Ecto neural progenitor cell (in vitro differentiated cells): ENCODE data around the gene TMED9.

Source experiments
- DNase-seq: peaks from one replicate; pipeline ENCODE4 v3.0.0-alpha.2; 2018; ENCODE audit warnings: low spot score

Gene TMED9

GRCh38 chr5:177578316-177578715 is 13.7 kb upstream of the TMED9 start:
- DNase-seq: no peak

DNA sequence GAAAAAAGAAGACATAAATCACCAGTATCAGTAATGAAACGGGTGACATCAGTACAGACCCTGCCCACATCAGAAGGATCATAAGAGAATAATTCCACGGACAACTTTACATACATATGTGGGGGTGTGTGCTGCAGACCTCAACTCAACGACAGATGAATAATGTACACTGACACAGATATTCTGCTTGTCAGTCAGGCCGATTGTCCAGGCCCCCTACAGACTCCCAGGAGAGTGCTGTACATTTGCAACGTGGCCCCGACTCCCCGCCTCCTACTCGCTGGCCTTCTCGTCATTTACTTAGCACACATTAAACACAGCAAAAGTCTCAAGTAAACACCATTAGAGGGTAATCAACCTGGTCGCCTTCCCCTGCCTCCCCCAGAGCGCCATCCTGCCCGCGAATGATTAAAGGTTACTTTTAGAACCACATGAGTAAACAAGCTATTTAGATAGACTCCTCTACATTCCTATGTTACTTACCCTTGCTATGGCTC is 3.5 kb upstream of the TMED9 start:
- no peak for DNase-seq

DNA sequence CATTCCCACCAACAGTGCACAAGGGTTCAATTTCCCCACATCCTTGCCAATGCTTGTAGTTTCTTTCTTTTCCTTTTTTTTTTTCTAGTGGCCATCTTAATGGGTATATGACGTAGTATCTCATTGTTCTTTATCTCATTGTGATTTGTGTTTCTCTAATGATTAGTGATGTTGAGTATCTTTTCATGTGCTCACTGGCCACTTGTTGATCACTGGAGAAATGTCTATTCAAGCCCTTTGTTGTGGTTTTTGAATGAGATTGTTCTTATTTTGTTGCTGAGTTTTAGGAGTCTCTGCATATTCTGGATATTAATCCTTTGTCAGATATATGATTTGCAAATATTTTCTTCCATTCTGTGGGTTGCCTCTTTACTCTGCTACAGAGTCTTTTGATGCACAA is 1.6 kb upstream of the TMED9 start:
- no peak for DNase-seq

DNA sequence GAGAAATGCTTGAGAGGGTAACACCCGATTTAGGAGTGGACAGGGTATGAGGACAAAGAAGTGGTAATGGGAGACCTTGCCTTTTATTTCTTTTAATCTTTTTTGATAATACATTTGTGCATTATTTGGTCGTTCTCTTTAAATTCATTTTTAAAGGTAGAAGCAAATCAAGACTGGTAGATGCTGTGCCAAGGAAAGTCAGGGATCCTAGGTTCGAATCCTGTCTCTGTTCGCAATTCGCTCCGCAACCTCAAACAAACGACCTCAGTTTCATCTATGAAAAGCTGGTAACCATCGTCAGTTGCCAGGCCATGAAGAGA is 353 bp upstream of the TMED9 start:
- no peak for DNase-seq

DNA sequence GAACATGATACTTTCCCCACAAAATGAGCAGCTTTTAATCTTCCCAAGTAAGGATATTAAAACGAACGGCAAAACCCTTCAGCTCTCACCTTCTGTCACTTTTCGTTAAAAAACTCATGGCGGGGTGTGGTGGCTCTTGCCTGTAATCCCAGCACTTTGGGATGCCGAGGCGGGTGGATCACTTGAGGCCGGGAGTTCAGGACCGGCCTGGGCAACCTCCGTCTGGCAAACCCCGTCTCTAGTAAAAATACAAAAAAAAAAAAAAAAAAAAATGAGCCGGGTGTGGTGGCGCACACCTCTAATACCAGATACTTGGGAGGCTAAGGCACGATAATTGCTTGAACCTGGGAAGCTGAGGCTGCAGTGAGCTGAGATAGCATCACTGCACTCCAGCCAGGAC is 902 bp downstream of the TMED9 start:
- no peak for DNase-seq

DNA sequence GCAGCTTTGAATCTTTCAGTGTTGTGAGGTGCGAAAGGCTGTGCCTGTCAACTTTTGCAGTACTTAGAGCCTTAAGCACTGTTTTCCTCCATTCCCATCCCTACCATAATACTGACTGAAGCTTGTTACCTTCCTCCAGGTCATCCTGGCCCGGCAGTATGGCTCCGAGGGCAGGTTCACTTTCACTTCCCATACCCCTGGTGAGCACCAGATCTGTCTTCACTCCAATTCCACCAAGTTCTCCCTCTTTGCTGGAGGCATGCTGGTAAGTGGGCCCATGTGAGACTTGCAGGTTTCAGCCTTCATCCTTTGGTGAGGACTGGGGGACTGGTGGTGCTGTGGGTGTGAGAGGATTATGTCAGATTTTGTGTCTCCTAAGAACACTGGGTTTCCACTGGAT is 1.5 kb downstream of the TMED9 start:
- DNase-seq: no peak

DNA sequence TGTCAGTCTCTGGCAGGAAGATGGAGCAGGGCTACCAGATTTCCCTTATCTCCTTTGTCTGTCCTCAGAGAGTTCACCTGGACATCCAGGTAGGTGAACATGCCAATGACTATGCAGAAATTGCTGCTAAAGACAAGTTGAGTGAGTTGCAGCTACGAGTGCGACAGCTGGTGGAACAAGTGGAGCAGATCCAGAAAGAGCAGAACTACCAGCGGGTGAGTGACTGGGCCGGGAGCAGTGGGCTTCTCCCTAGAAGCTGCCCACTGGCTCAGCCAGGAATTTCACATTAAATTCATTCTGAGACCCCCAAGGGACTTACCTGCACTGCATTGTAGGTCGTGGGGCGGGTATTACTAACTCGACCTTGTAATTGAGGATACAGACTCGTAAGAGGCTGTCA is 2.1 kb downstream of the TMED9 start:
- DNase-seq: no peak

DNA sequence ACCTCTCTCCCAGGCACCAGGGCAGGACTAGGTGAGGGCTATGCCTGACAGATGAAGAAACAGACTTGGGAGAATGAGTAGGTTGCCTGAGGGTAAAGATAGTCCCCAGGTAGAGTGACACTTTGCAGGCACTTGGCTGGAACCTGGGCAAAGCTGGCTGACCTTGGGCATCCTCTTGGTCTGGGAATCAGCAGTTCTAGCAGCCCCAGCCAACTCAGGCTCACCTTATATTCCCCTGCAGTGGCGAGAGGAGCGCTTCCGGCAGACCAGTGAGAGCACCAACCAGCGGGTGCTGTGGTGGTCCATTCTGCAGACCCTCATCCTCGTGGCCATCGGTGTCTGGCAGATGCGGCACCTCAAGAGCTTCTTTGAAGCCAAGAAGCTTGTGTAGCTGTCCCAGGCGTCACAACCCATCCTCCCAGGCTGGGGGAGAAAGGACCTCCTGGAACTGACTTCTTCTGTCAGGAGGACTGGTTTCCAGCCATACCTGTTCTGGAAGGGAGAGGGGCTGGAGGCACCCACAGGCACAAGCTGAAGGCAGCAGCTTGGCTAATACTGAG is 3.1 kb downstream of the TMED9 start:
- no peak for DNase-seq

DNA sequence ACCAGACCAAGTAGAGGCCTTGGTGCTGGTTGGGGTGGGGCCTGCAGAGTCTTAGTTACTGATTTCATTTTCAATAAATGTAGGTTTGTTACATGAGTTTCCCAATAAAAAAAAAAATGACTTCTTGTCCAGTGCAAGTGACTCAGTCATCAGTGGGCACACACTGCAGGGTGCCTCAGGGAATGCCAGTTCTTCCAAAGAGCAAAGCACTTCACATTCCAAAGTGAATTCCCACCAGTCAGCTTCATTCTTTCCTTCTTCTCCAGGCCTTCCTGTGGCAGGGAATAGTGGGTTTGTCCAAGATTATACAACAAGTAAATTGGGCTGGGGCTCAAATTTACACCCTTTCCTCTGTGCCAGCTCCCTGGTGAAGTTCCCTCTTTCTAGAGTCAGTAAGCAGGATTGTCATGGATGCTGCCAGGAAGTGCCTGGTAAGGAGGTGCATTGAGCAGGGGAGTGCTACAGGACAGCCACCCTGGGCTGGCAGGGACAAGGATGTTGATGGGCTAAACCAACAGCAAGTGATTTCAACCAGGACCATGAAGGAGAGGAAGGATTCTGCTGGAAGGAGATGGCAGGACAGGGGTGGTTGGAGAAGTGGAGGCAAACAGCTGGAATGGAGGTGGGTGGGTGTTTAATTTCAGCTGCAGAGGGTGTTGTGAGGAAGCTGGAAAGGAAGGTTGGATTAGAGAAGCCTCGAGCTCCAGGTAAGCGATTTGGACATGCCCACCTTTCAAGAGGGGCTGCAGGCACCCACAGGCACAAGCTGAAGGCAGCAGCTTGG is 4.2 kb downstream of the TMED9 start:
- DNase-seq: no peak

DNA sequence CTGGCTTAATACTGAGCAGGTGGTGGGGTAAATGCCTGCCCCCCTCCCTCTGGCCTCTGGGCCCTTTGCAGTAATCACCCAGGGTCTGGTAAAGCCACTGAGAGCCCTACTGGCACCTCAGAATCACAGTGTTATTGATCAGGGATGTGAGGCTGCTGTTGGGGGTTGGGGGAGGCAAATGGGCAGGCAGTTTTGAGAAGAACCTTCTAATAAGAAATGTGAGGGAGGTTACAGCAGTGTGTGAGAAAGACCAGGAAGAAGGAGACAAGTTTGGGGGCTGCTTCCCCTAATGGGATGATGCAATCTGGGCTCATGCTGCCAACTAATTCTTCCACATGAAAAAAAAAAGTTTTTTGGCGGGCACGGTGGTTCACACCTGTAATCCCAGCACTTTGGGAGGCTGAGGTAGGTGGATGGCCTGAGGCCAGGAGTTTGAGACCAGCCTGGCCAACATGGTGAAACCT is 4.8 kb downstream of the TMED9 start:
- DNase-seq: no peak

GRCh38 chr5:177598477-177598876 is 6.5 kb downstream of the TMED9 start:
- DNase-seq: no peak

DNA sequence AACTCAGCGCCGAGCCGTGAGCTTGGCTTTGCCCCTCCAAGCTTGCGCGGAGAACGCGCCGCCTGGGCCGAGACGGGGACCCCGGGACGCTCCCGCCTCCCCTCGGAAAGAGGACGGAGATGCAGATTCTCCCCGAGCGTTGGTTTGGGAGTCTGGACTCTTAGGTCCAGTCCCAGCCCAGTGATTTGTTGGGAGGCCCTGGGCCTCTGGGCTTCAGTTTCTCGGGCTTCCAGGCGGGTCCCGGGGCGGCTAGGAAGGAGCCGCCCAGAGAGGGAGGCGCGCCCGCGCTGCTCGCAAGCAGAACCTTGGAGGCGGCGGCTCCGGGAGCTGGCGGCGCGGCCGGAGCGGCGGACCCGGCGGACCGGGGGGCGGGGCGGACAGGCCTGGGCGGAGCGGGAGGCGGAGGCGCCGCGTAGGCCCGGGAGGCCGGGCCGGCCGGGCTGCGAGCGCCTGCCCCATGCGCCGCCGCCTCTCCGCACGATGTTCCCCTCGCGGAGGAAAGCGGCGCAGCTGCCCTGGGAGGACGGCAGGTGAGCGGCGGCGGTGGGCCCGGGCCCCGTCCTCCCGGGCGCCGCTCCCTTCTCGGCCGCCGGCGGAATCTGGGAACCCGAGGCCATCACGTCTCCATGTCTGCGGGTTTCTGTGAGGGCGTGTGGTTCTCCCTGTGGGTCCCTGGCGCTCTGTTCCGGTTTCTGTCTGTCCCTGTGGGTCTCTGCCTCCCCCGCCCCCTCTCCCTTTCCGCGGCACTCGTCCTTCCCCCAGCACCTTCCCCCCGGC is 7.9 kb downstream of the TMED9 start, which contains the start of gene B4GALT7:
Gene B4GALT7 (plus strand): TSS at position 402 of the 777 bp plus-strand sequence. CDS start 79 bp downstream, at position 481.
- peak; percentile 90 for DNase-seq

DNA sequence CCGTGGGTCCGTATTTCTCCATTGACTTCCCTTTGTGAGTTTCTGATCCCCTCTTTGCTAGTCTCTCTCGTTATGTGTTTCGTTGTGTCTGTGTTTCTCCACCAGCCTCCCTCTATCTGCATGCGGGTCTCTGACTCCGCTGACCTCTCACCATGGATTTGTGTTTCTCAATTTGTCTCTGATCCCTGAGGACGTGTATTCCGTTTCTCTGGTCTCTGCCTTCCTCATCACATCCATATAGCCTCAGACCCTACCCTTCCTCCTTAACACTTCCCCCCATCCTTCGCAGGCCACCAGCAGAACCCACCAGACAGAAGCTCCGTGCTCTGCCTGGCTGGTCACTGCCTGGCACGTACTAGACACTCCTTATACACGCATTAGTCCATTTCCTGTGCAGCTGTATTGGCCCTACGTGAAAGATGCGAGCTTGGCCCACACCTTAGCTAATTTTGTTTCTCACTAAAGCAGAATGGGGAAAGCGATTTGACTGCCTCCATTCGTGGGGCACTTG is 8.6 kb downstream of the TMED9 start:
- no peak for DNase-seq

DNA sequence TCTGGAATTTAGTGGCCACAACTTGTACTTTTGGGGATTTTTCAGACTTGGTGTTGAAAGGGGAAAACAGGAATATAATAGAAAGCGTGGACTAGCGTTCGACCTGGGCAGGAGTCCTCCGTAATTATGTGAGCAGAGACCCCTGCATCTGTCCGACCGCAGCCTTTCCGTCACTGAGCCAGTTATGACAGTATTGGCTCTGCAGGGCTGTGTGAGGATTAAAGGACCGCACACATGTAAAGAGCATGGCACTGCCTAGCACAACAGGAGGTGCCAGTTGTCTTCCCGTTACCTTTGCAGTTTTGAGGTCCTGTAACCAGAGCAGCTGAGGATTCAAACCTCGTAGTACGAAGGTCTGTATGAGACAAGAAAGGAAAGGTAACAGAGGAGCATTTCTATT is 9.1 kb downstream of the TMED9 start:
- no peak for DNase-seq

- no peak for DNase-seq
Measured at GRCh38 chr5:177601577-177602457, 9.8 kb downstream of the TMED9 start.

GRCh38 chr5:177602458-177602830 is 10.4 kb downstream of the TMED9 start:
- no peak for DNase-seq

DNA sequence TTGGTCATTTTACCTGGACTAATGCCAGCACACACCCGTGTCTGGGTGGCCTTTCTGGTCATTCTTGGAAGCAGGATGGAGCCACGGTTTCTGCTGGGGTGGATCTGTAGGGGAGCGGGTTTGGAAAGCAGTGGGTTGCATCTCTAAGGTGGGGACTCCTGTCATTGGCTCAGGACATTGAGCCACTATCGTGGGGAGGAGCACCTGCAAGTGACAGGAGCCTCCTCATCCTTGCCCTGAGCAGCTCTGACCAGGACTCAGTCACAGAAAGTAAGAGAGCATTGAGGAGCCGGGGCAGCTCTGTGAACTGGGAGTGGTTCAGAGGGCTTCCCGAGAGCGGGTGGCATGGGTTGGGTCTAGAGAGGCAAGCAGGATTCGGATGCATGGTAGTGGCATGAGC is 11.6 kb downstream of the TMED9 start:
- DNase-seq: no peak

DNA sequence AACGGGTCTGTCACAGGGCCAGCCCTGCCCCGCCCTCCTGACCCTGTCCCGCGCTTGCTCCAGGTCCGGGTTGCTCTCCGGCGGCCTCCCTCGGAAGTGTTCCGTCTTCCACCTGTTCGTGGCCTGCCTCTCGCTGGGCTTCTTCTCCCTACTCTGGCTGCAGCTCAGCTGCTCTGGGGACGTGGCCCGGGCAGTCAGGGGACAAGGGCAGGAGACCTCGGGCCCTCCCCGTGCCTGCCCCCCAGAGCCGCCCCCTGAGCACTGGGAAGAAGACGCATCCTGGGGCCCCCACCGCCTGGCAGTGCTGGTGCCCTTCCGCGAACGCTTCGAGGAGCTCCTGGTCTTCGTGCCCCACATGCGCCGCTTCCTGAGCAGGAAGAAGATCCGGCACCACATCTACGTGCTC is 12.1 kb downstream of the TMED9 start:
- DNase-seq: no peak

GRCh38 chr5:177604656-177605055 is 12.7 kb downstream of the TMED9 start:
- no peak for DNase-seq

DNA sequence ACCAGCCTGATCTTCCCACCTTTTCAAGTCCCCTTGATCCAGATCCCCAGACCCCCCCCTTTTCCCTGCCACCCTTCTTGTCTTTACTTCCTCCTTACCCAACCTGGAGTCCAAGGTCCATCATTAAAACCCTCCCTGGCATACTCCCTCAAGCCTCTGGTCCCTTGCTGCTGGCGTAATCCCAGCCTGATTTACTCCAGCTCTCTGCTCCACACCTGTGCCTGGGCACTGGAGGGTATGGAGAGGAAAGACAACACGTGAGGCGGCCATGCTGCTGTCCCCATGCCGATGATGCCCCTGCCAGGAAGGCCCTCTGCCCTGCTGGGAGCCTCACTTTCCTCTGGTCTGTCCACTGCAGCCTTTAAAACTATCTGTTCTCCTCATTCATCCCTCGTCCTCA is 13.1 kb downstream of the TMED9 start:
- DNase-seq: no peak

DNA sequence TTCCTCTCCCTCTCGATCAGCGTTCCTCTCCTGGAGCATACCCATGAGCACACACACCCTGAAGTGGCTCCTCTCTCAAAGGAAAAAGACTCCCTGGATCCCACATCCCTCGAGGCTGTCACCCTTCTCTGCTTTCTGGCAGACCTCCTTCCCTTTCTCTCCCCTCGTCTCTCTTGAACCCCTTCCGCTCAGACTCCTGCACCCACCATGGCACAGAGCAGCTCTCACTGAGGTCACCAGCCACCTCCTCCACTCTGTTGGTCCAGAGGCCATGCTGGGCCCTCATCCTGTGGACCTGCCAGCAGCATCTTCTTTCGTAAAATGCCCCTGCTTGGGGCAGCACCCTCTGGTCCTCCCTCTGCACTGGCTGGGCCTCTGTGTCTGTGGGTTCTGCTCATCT is 13.7 kb downstream of the TMED9 start:
- no peak for DNase-seq
